NCI-H526 treated with DMSO at 0.1 percent for 48 hours (cell line): ENCODE data around the gene SH3BP2.

Source experiments
- DNase-seq: peaks from one replicate; lab custom pipeline; 2025; lab: John Stamatoyannopoulos, UW

SH3BP2 gene

DNA sequence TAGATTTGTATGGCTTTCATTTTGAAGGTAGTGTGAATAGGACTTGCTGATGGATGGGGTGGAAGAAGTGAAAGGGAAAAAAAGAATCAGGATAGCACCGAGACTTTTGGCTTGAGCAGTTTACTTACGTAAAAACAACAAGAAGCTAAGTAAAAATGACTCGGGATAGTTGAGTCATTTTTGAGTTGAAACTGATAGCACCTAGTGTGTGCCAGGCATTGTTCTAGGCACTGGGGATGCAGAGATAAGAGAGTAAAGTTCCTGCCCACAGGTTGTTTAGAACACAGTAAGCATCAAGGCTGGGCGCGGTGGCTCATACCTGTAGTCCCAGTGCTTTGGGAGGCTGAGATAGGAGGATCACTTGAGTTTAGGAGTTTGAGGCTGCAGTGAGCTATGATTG lies 85.5 kb downstream of the SH3BP2 start:
- no peak for DNase-seq

DNA sequence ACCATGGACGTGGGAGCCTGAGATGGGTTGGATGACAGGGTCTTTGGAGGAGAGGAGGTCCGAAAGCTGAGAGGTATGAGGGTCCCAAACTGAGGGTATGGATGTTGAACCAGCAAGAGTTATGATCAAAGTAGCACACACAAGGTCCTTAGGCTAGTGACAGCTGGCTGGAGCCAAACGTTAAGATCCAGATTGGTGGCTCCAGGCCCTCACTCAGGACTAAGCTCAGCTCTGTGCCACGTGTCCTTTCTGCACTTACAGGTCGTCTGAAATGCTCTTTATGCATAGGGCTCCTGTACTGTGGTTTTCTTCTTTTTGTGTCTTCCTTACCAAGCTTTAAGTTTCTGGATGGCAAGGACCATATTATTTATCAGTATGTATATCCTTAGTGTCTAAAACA lies 86.1 kb downstream of the SH3BP2 start:
- no peak for DNase-seq

DNA sequence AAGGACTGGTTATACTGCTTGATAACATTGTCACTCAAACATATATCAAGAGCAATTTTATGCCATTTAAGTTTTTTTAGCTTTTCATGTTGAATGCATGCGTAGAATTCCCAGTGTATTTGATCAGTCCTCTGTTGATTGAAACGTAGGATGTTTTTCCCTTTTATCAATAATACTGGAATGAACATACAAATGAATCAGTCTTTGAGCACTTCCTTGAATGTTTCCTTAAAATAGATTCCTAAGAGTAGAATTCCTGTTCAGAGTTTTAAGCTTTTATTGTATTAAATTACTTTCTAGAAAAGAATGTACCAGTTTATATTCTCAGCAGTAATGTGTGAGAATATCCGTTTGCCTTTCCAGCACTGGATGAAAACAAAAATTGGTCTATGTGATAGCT lies 88.5 kb downstream of the SH3BP2 start:
- no peak for DNase-seq

DNA sequence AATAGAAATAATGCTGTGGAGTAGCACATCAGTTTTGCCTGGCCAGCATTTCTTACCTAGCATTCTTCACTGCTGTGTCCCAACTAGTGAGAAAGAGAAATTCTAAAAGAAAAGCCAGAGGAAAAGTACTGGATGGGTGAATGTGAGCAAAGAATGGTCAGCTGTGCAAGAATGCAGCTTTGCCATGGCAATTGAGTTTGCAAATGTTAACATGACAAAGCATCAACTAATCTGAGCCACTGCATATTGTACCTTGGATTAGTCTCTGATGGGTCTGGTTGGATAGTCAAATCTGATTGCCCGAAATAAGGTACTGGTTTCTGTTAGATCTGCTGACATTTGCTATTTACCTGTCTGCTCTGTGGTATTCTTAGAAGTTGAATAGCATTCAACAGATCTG lies 89.5 kb downstream of the SH3BP2 start:
- no peak for DNase-seq

DNA sequence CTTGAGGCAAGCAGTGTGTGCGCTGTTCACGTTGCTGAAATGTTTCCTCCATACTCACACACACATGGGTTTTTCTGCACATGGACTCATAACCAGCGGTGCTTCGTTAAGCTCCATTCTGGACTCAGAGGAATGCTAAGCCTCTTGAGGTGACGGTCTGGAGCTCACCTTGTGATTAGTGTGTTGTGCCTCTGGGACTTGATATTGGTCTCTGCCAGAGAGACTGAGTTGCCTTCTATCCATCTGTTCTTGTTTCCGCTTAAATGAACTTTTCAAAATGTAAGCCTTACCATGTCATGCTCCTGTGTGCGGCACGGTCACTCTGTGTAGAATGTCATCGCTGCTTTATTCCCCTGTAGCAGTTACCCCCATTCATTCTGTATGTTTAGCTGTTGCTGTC lies 93.3 kb downstream of the SH3BP2 start:
- DNase-seq: no peak

DNA sequence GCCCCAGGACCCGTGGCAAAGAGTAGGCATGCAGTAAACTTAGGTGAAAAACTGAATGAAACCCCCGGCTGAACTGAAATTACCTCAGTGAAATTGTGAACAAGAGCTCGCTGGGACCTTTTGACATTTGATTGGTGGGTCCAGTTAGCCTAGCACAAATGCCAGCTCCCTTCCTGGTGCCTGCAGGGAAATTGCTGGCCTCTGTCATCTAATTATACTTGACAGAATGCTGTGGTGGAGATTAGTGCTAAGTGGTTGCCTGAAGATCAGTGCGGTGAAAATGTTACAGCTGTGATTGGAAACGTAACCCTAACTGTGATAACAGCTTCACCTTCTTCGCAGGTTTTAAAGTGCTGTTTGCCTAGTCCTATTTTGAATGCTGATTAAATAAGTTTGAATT lies 93.7 kb downstream of the SH3BP2 start:
- DNase-seq: no peak

DNA sequence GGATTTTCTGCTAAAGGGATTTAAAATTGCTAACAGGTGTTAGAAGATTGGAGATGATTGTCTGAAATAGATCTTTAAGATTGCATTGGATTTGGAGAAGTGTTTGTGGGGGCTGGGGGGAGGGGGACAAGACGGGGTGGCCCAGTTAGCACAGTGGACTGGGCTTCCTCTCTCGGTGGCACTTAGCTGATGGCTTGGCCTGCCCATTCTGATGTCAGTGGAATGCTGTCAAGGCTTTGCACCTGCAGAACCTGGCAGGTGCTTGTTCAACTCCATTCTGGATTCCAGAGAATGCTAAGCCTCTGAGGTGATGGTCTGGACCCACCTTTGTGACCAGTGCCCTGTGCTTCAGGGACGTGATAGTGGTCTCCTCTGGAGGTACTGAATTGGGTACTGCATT lies 94.5 kb downstream of the SH3BP2 start:
- DNase-seq: no peak

DNA sequence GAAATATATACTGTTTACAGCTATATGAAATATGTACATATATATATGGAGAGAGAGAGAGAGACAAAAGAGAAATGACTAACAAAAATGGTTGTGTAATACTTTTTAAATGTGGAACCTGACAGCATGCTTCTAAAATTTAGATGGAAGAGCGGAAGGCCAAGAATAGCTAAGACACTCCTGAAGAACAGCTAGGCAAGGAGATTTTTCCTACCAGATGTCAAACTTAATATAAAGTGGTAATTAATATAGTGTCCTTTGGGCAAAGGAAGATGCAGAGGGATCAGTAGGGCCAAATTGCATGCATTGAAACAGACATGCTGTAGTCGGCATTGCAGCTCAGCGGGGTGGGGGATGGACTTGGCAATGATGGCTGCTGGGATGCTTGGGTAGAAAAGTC lies 96.0 kb downstream of the SH3BP2 start:
- DNase-seq: no peak
